IMR-90 (cell line): Measurements from ENCODE around the gene ANK3.

ENCODE experiments used
- CEBPB ChIP-seq: IDR thresholded peaks from 2 replicates; pipeline ENCODE4 v1.6.1; 2012; ENCODE audit warnings: low read depth, low read length, improper control_type of control experiment
- CHD1 ChIP-seq: IDR thresholded peaks from 2 replicates; pipeline ENCODE4 v1.6.1; 2012; ENCODE audit warnings: low read depth, low read length, improper control_type of control experiment
- CTCF ChIP-seq: conservative IDR thresholded peaks from 2 replicates; pipeline ENCODE4 v1.5.1; 2012; ENCODE audit warnings: mild to moderate bottlenecking, low read depth, low read length, improper control_type of control experiment
- ELK1 ChIP-seq: fragments of 150-350 bp; IDR thresholded peaks from 2 replicates; pipeline ENCODE4 v1.6.1; 2016; ENCODE audit warnings: low read depth, mild to moderate bottlenecking, low read length, moderate library complexity, borderline replicate concordance
- FOS ChIP-seq: fragments of 150-350 bp; IDR thresholded peaks from 2 replicates; pipeline ENCODE4 v1.6.1; 2016; ENCODE audit warnings: low read depth, low read length
- MAFK ChIP-seq: IDR thresholded peaks from 2 replicates; pipeline ENCODE4 v1.6.1; 2012; ENCODE audit warnings: low read depth, low read length, improper control_type of control experiment
- MAZ ChIP-seq: IDR thresholded peaks from 2 replicates; pipeline ENCODE4 v1.6.1; 2012; ENCODE audit warnings: low read depth, mild to moderate bottlenecking, low read length, improper control_type of control experiment, moderate library complexity, borderline replicate concordance
- MXI1 ChIP-seq: IDR thresholded peaks from 2 replicates; pipeline ENCODE4 v1.6.1; 2012; ENCODE audit warnings: low read depth, mild to moderate bottlenecking, low read length, moderate library complexity, borderline replicate concordance
- POLR2A ChIP-seq: IDR thresholded peaks from 2 replicates; pipeline ENCODE4 v1.6.1; 2012; ENCODE audit warnings: mild to moderate bottlenecking, low read depth, low read length
- RAD21 ChIP-seq: IDR thresholded peaks from 2 replicates; pipeline ENCODE4 v1.6.1; 2012; ENCODE audit warnings: low read length, improper control_type of control experiment
- RCOR1 ChIP-seq: IDR thresholded peaks from 2 replicates; pipeline ENCODE4 v1.6.1; 2012; ENCODE audit warnings: mild to moderate bottlenecking, low read length, improper control_type of control experiment; ENCODE audit not compliant: insufficient replicate concordance
- RFX5 ChIP-seq: IDR thresholded peaks from 2 replicates; pipeline ENCODE4 v1.8.0; 2012; ENCODE audit warnings: low read depth, mild to moderate bottlenecking, low read length, moderate library complexity
- SMC3 ChIP-seq: fragments of 150-350 bp; IDR thresholded peaks from 2 replicates; pipeline ENCODE4 v1.6.1; 2016; ENCODE audit warnings: low read depth, mild to moderate bottlenecking, antibody characterized with exemption, low read length, moderate library complexity
- USF2 ChIP-seq: fragments of 150-350 bp; IDR thresholded peaks from 2 replicates; pipeline ENCODE4 v1.6.1; 2017; ENCODE audit warnings: mild to moderate bottlenecking, antibody characterized with exemption, low read length, low read depth

- TF ChIP-seq POLR2A: no peak
- no peak for TF ChIP-seq MXI1
- no peak for TF ChIP-seq SMC3
- TF ChIP-seq CTCF: no peak
- TF ChIP-seq RCOR1: no peak
- TF ChIP-seq USF2: no peak
- TF ChIP-seq MAFK: peak; percentile 89
- no peak for TF ChIP-seq ELK1
- TF ChIP-seq RFX5: no peak
- TF ChIP-seq CEBPB: no peak
- TF ChIP-seq RAD21: no peak
- TF ChIP-seq CHD1: no peak
- no peak for TF ChIP-seq MAZ
- no peak for TF ChIP-seq FOS
Observed at GRCh38 chr10:60098677-60099601, 290.7 kb downstream of the ANK3 start.
